ENCODE measurements around the gene TMEM30A.

Gene TMEM30A

DNA sequence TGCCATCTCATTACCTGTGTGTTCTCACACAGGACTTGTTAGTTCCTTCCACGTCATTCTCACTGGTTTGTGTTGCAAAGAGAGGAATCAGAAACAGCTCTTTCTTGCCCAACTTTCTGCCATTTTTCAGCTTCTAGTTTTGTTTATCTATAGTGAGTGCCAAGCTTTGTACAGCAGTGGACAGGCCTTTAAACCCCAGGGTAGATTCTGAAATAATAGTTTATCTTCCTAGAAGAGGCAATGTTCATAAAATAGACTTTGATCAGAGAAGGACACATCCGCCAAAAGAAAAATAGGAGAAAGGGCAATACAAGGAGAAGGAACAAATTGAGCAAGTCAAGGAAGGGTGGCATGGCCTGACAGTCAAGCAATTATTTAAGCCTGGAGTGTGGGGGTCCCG, 17.7 kb upstream of the TMEM30A start:
- no peaks in the 10 kb centered on the region for H3K4me1 ChIP-seq (ENCODE audit: control insufficient read depth, insufficient read depth, low read length)
- no peak overlapping the region for H3K27ac ChIP-seq (ENCODE audit: extremely low read depth, low read depth, low read length)
- H3K36me3 ChIP-seq (ENCODE audit: control insufficient read depth in 2 of 2, insufficient read depth in 1 of 2, low read length in 2 of 2) = no peaks in the 10 kb centered on the region
- POLR2A ChIA-PET = interaction anchor here (1.8 kb wide), 1 partner anchor 17 kb away, joined by 5 read pairs; the partner anchor contains the start of gene TMEM30A
- TF ChIP-seq GLIS2 (tag by site-specific recombination; IDR thresholded peaks at IDR 0.05) = no peak
- TF ChIP-seq YY1 (tag by site-specific recombination; IDR thresholded peaks at IDR 0.05) = no peak
- no peak for TF ChIP-seq PRDM1 (tag by site-specific recombination; IDR thresholded peaks at IDR 0.05)
- no peak for TF ChIP-seq GLI4 (tag by site-specific recombination; IDR thresholded peaks at IDR 0.05)
- TF ChIP-seq ZNF157 (tag by site-specific recombination; IDR thresholded peaks at IDR 0.05) = no peak
- no peak for TF ChIP-seq ZNF416 (tag by site-specific recombination; IDR thresholded peaks at IDR 0.05)
- TF ChIP-seq ZNF155 (tag by site-specific recombination; IDR thresholded peaks at IDR 0.05) = no peak
- TF ChIP-seq ZNF626 (tag by site-specific recombination; IDR thresholded peaks at IDR 0.05) = no peak
- CTCF ChIA-PET = interaction anchor here (0.7 to 2.7 kb wide), 5 partner anchors 31 to 244 kb away, joined by 3 to 14 read pairs (median 4); no protein-coding TSS in a partner anchor
- no peak overlapping the region for H3K4me3 ChIP-seq (ENCODE audit: low read depth, low read length)
- no peaks in the 10 kb centered on the region for H3K9me3 ChIP-seq (ENCODE audit: control insufficient read depth, insufficient read depth, low read depth, low read length)

DNA sequence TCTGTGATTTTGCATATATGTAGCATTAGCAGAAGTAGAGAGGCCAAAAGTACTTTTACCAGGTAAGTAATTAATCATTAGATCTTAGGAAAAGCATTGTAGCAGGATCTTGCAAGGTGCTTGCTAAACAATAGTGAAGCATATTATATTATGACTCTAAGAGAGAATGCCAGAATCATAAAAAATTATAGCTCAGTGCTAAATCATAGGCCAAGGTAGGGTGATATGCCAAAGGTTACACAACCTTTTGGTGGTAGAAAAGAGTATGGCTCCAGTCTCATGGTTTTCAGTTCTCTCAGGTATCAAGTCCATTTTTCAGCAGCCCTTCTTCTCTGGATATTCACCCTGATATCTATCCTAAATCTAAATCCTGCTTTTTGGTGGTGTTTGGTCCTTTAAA, 16.9 kb upstream of the TMEM30A start:
- H3K27ac ChIP-seq (ENCODE audit: extremely low read depth, low read depth, low read length) = no peak overlapping the region
- no peak for TF ChIP-seq GLI2 (tag by site-specific recombination; IDR thresholded peaks at IDR 0.05; ENCODE audit: borderline replicate concordance, low read depth)
- TF ChIP-seq ZNF658 (tag by site-specific recombination; IDR thresholded peaks at IDR 0.05) = no peak
- TF ChIP-seq ZNF16 (tag by site-specific recombination; IDR thresholded peaks at IDR 0.05; ENCODE audit: low read depth) = no peak
- TF ChIP-seq, protein P1, sequence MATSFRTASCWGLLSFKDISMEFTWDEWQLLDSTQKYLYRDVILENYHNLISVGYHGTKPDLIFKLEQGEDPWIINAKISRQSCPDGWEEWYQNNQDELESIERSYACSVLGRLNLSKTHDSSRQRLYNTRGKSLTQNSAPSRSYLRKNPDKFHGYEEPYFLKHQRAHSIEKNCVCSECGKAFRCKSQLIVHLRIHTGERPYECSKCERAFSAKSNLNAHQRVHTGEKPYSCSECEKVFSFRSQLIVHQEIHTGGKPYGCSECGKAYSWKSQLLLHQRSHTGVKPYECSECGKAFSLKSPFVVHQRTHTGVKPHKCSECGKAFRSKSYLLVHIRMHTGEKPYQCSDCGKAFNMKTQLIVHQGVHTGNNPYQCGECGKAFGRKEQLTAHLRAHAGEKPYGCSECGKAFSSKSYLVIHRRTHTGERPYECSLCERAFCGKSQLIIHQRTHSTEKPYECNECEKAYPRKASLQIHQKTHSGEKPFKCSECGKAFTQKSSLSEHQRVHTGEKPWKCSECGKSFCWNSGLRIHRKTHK (tag by site-specific recombination; IDR thresholded peaks at IDR 0.05) = no peak
- POLR2A ChIA-PET = interaction anchor here (1.5 to 1.8 kb wide), 2 partner anchors 17 to 223 kb away, joined by 3 to 5 read pairs; partner anchors contain the start of gene TMEM30A
- no peaks in the 10 kb centered on the region for H3K4me1 ChIP-seq (ENCODE audit: control insufficient read depth, insufficient read depth, low read length)
- no peak overlapping the region for H3K4me3 ChIP-seq (ENCODE audit: low read depth, low read length)
- CTCF ChIA-PET = interaction anchor here (0.7 to 9.1 kb wide), 4 partner anchors 30 to 226 kb away, joined by 3 to 86 read pairs (median 10); no protein-coding TSS in a partner anchor
- no peaks in the 10 kb centered on the region for H3K36me3 ChIP-seq (ENCODE audit: control insufficient read depth in 2 of 2, insufficient read depth in 1 of 2, low read length in 2 of 2)
- no peaks in the 10 kb centered on the region for H3K9me3 ChIP-seq (ENCODE audit: control insufficient read depth, insufficient read depth, low read depth, low read length)

DNA sequence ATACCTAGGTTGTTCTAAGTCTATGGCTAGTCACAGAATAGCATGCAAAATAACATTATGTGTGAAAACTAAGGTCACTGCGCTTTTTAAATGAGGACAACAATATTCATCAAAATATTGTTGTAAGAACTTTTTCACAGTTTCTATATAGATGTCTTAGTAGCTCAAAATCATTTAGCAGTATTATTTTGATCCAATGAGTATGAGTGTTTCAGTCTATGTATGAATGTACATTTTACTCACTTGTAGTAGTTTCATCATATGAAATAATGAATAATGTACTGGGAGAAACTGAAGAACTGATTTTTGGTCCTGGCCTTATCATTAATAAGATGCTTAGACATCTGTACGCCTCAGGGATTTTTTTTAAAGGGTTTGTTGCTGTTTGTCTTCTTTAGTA, 16.5 kb upstream of the TMEM30A start:
- TF ChIP-seq ZNF792 (tag by site-specific recombination; IDR thresholded peaks at IDR 0.05) = no peak
- TF ChIP-seq ZNF670 (tag by site-specific recombination; IDR thresholded peaks at IDR 0.05; ENCODE audit: low read depth) = no peak
- TF ChIP-seq KLF16 (tag by site-specific recombination; IDR thresholded peaks at IDR 0.05) = no peak
- TF ChIP-seq, protein P2, sequence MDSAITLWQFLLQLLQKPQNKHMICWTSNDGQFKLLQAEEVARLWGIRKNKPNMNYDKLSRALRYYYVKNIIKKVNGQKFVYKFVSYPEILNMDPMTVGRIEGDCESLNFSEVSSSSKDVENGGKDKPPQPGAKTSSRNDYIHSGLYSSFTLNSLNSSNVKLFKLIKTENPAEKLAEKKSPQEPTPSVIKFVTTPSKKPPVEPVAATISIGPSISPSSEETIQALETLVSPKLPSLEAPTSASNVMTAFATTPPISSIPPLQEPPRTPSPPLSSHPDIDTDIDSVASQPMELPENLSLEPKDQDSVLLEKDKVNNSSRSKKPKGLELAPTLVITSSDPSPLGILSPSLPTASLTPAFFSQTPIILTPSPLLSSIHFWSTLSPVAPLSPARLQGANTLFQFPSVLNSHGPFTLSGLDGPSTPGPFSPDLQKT (IDR thresholded peaks at IDR 0.05; ENCODE audit: borderline replicate concordance, low read depth, low read length) = no peak
- TF ChIP-seq ZNF549 (tag by site-specific recombination; IDR thresholded peaks at IDR 0.05) = no peak
- no peak for TF ChIP-seq ZNF701 (tag by site-specific recombination; IDR thresholded peaks at IDR 0.05)
- no peak for TF ChIP-seq ZNF221 (tag by site-specific recombination; IDR thresholded peaks at IDR 0.05; ENCODE audit: borderline replicate concordance)
- no peak for TF ChIP-seq KLF1 (tag by site-specific recombination; IDR thresholded peaks at IDR 0.05)
- no peak for TF ChIP-seq REPIN1 (tag by site-specific recombination; IDR thresholded peaks at IDR 0.05; ENCODE audit: low read depth)
- TF ChIP-seq, protein P3, sequence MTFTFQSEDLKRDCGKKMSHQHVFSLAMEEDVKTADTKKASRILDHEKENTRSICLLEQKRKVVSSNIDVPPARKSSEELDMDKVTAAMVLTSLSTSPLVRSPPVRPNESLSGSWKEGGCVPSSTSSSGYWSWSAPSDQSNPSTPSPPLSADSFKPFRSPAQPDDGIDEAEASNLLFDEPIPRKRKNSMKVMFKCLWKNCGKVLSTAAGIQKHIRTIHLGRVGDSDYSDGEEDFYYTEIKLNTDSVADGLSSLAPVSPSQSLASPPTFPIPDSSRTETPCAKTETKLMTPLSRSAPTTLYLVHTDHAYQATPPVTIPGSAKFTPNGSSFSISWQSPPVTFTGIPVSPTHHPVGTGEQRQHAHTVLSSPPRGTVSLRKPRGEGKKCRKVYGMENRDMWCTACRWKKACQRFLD (tag by site-specific recombination; IDR thresholded peaks at IDR 0.05) = no peak
- no peak for TF ChIP-seq ZNF629 (tag by site-specific recombination; IDR thresholded peaks at IDR 0.05)
- TF ChIP-seq ZNF157 (tag by site-specific recombination; IDR thresholded peaks at IDR 0.05) = no peak
- Histone ChIP-seq H3K4me3 (ENCODE audit: low read depth, low read length) (no peak overlapping the region), H3K36me3 (ENCODE audit: control insufficient read depth in 2 of 2, insufficient read depth in 1 of 2, low read length in 2 of 2) (no peaks in the 10 kb centered on the region), H3K27ac (ENCODE audit: extremely low read depth, low read depth, low read length) (no peak overlapping the region), H3K4me1 (ENCODE audit: control insufficient read depth, insufficient read depth, low read length) (no peaks in the 10 kb centered on the region), H3K9me3 (ENCODE audit: control insufficient read depth, insufficient read depth, low read depth, low read length) (no peaks in the 10 kb centered on the region)
- ChIA-PET POLR2A (interaction anchor here (0.7 to 1.8 kb wide), 3 partner anchors 10 to 224 kb away, joined by 3 to 5 read pairs (median 4); partner anchors contain the start of gene TMEM30A), CTCF (interaction anchor here (1.0 to 9.1 kb wide), 5 partner anchors 26 to 226 kb away, joined by 3 to 86 read pairs (median 7); no protein-coding TSS in a partner anchor)

Measured in HEK293 (cell line).